Heart left ventricle (tissue), 16 donors: Measurements from ENCODE around the gene POLR3B. TPM values are rescaled to one million over a fixed set of nuclear protein-coding genes. Genes with fewer than 3 reads are reported as not detected.

Experiments used
- ATAC-seq, 4 donors: fragments of 200-7000 bp; cut with Tn5 transposase; one replicate each; pipeline ENCODE4 v1.9.1; 2020 to 2022; ENCODE audit warnings: moderate library complexity in 4 of 4, mild to moderate bottlenecking in 3 of 4, moderate number of reproducible peaks in 1 of 4
- DNase-seq, 5 donors: peaks; one replicate each; pipeline ENCODE4 v3.0.0-alpha.2; 2020
- H3K27ac ChIP-seq, 12 donors: fragments of 200-600 bp; sonication (generic) in 4 of 12; one replicate each; pipeline versions ENCODE4 v1.5.0 to v1.8.0; 2016 to 2022; ENCODE audit warnings: mild to moderate bottlenecking in 2 of 12
- H3K27me3 ChIP-seq, 9 donors: fragments of 200-600 bp; sonication (generic) in 2 of 9; one replicate each; pipeline versions ENCODE4 v1.5.1 to v1.8.0; 2016 to 2022; ENCODE audit warnings: mild to moderate bottlenecking in 3 of 9
- H3K36me3 ChIP-seq, 9 donors: fragments of 200-600 bp; sonication (generic) in 2 of 9; one replicate each; pipeline versions ENCODE4 v1.5.0 to v1.8.0; 2018 to 2022; ENCODE audit warnings: mild to moderate bottlenecking in 2 of 9
- H3K4me1 ChIP-seq, 12 donors: fragments of 200-600 bp; sonication (generic) in 4 of 12; one replicate each; pipeline versions ENCODE4 v1.5.0 to v1.8.0; 2016 to 2022; ENCODE audit warnings: mild to moderate bottlenecking in 3 of 12
- H3K4me3 ChIP-seq, 12 donors: fragments of 200-600 bp; sonication (generic) in 4 of 12; one replicate each; pipeline versions ENCODE4 v1.5.0 to v1.8.0; 2017 to 2022; ENCODE audit warnings: mild to moderate bottlenecking in 9 of 12, moderate library complexity in 4 of 12
- H3K9me3 ChIP-seq, 12 donors: fragments of 200-600 bp; sonication (generic) in 4 of 12; one replicate each; pipeline versions ENCODE4 v1.5.0 to v1.8.0; 2016 to 2022; ENCODE audit warnings: mild to moderate bottlenecking in 1 of 12
- CTCF ChIP-seq, 12 donors: fragments of 200-600 bp; sonication (generic) in 4 of 12; IDR thresholded peaks; one replicate each; pipeline versions ENCODE4 v1.5.0 to v1.8.0; 2018 to 2022; ENCODE audit warnings: antibody characterized with exemption in 12 of 12, mild to moderate bottlenecking in 5 of 12
- POLR2A ChIP-seq, 2 donors: fragments of 450-650 bp; IDR thresholded peaks; one replicate each; pipeline ENCODE4 v1.6.1; 2017; ENCODE audit warnings: antibody characterized with exemption in 2 of 2, mild to moderate bottlenecking in 2 of 2, moderate library complexity in 2 of 2
- WGBS, 4 donors: extraction: QIAGEN DNeasy Blood & Tissue Kit in 2 of 4; methylation state at CpG; one replicate each; pipeline versions ENCODE4 v1.1.5 to v1.1.7; 2013 to 2018; 5-methylcytosine and 5-hydroxymethylcytosine counted together
- intact Hi-C, 10 donors: fragments of 100-400 bp; cut with DNase I; formaldehyde crosslinking; loops; one replicate each; pipeline versions ENCODE4 v1.11.1 to v1.14.2; 2022
- polyA plus RNA-seq, 2 donors: library from polyadenylated mRNA; stranded (reverse); fragments of 200-250 nt; gene quantifications; one replicate each; pipeline ENCODE4 v1.2.3, GENCODE V29; 2013
- total RNA-seq, 9 donors: library from RNA; depleted of rRNA in 2 of 9; stranded (reverse); fragments of >200 nt in 2 of 9; fragmentation: NEBNext Ultra II Directional in 3 of 9; extraction: Animal tissue kit (Norgen Biotek cat#: 25700) in 3 of 9; gene quantifications; one replicate each; pipeline versions ENCODE4 v1.1.0 to v1.2.4, GENCODE V29; 2016 to 2023
- donor health status: ischemic (EF 13 %, LVEDD 7.1; RV severe dilation, severe dysfunction).
- donor health status: healthy with polysubstance abuse.
- donor health status: DM: no; HTN: yes; CAD: no.
- donor health status: DM: no; HTN: no; CAD: no.
- donor health status: ischemic (EF 25% LVEDD 6.9; RV normal size, moderate dysfunction).
- donor health status: ischemic (EF 25% LVEDD 5.7; RV mildly dilated, moderate dysfunction).
- donor health status: healthy.
- donor health status: DM: yes; HTN: yes; CAD: no.
- donor health status: ischemic (EF 35%, LVEDD 5.7; RV mildly dilated, moderate dysfunction).
- donor health status: nonischemic (EF 11% LVEDD 7.7; RV severe dilation, severe dysfunction).
- donor health status: DM: yes; HTN: yes; CAD: no.
- donor health status: PGD.
- donor health status: ischemic (EF 29% LVEDD 5.4; RV normal size, mild dysfunction).
- donor health status: nonischemic (EF 23%, LVEDD 6.1; RV moderate dilation, normal function).

Gene POLR3B
- total and polyA plus RNA-seq, 11 donors = 2.5 to 12.3 (median 9.1) TPM

DNA sequence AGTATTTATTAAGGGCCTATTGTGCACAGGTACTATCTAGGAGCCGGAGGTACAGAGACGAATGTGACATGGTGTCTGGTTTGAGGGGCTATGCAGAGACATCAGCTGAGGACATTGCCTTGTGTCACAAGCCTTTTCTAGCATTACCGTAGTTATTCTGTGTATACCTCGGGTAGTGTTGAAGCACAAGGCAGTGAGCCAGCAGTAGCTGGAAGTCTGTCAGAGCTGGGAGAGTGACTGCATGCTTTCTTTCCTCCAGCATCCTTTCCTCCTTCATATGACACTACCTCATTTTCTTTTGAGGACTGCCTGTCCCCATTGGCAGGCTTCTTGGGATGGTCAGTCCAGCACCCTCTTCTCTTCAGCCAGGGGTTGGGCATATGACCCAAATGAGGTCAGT, 77.0 kb downstream of the POLR3B start:
- H3K36me3 ChIP-seq = peaks cover 0 to 88% (median 66%) of the 10 kb centered on the region in 9 donors
- H3K4me1 ChIP-seq = peaks cover 0 to 3% (median 0%) of the 10 kb centered on the region in 12 donors
- ATAC-seq (peak in 1 of 4 donors; percentile 18), DNase-seq (peak in 1 of 5 donors; percentile 25)
- WGBS, 4 donors = 57 to 74% (median 63%) methylated on average over 4 of the region's 4 CpGs
- no peak overlapping the region for H3K27ac ChIP-seq
- no peaks in the 10 kb centered on the region for H3K9me3 ChIP-seq
- intact Hi-C loops = no loop called here
- TF ChIP-seq CTCF (IDR thresholded peaks at IDR 0.05) (no peak), POLR2A (IDR thresholded peaks at IDR 0.05) (no peak)
- no peaks in the 10 kb centered on the region for H3K27me3 ChIP-seq
- H3K4me3 ChIP-seq = no peak overlapping the region

DNA sequence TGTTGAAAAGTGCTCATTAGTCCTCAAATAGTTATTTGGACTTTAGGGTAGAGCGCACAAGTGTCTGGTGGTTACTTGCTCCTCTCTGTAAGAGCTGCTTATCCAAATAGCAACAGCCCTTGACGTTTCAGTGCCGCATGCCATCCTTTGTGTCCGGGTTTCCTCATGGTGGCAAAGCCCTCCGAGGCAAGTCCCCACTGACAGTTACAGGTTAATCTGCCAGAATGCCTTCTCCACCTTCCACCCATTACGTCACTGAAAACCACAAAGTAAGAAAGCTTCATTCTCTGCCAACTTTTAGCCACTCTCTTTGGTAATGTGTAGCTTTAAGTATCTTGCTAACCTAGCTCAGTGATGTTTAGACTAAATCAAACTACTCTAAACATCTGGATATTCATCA, 78.6 kb downstream of the POLR3B start:
- WGBS, 4 donors = 89 to 91% (median 90%) methylated on average over 6 of the region's 6 CpGs
- TF ChIP-seq POLR2A (IDR thresholded peaks at IDR 0.05) (no peak), CTCF (IDR thresholded peaks at IDR 0.05) (no peak)
- Histone ChIP-seq H3K4me3 (no peak overlapping the region), H3K27me3 (no peaks in the 10 kb centered on the region), H3K4me1 (peaks cover 0 to 3% (median 0%) of the 10 kb centered on the region in 12 donors), H3K9me3 (no peaks in the 10 kb centered on the region), H3K27ac (no peak overlapping the region), H3K36me3 (peaks cover 0 to 91% (median 71%) of the 10 kb centered on the region in 9 donors)
- no peak for DNase-seq
- ATAC-seq = no peak
- intact Hi-C loops = no loop called here

DNA sequence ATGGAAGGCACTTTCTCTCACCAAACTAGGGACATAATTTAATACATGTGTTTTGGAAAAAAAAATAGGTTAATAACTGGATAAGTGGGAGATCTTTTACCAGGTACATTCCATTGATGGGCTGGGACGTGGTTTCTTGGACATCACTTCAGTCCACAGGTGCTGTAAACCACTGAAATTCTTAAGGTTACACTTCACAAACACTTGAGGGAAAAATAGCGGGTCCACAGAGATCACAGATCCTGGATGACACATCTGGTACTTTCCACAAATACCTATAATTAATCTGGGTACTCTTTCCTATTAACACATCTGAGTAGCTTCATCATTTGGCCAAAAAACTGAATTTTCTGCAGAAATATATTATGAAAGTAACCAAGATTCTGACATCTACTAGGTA, 85.0 kb downstream of the POLR3B start:
- no peak for DNase-seq
- intact Hi-C loops = no loop called here
- Histone ChIP-seq H3K4me1 (no peaks in the 10 kb centered on the region), H3K9me3 (no peaks in the 10 kb centered on the region), H3K27me3 (no peaks in the 10 kb centered on the region), H3K27ac (no peak overlapping the region), H3K36me3 (peaks cover 0 to 90% (median 54%) of the 10 kb centered on the region in 9 donors), H3K4me3 (no peak overlapping the region)
- WGBS, 4 donors = 92 to 99% (median 94%) methylated on average over 2 of the region's 2 CpGs
- TF ChIP-seq POLR2A (IDR thresholded peaks at IDR 0.05) (no peak), CTCF (IDR thresholded peaks at IDR 0.05) (no peak)
- ATAC-seq = no peak

DNA sequence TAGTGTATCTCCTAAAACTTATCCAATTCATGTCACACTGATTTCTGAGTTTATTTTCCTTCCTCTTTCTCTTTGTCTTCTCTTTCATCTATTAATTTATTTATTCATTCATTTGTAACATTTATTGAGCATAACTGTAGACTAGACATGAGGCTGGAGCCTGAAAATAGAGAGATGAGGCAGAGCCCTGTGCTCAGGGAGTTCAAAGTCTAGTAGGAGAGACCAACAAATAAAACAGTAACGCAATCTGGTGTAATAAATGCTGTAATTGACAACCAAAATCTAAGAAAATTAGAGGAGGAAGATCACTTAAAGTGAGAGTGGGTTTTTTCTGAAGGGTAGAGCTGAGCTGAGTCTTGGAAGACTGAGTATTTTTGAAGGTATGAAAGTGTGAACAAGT, 87.5 kb downstream of the POLR3B start:
- Histone ChIP-seq H3K36me3 (peaks cover 0 to 82% (median 29%) of the 10 kb centered on the region in 9 donors), H3K9me3 (no peaks in the 10 kb centered on the region), H3K27me3 (no peaks in the 10 kb centered on the region), H3K4me1 (no peaks in the 10 kb centered on the region), H3K27ac (no peak overlapping the region), H3K4me3 (no peak overlapping the region)
- intact Hi-C loops = no loop called here
- WGBS, 4 donors = 0 to 47% (median 0%) methylated on average over 1 of the region's 1 CpG
- TF ChIP-seq CTCF (IDR thresholded peaks at IDR 0.05) (no peak), POLR2A (IDR thresholded peaks at IDR 0.05) (no peak)
- DNase-seq = no peak
- ATAC-seq = no peak
